ENCODE results near the gene HTR5A.
A peak's percentile ranks its signal among the peaks of the same experiment; 100 is the strongest.
"Not testable (repeated sequence)": the region's sequence is repeated elsewhere in the genome, so short reads cannot be mapped to it uniquely, and the experiment has no call there.

The HTR5A gene

DNA sequence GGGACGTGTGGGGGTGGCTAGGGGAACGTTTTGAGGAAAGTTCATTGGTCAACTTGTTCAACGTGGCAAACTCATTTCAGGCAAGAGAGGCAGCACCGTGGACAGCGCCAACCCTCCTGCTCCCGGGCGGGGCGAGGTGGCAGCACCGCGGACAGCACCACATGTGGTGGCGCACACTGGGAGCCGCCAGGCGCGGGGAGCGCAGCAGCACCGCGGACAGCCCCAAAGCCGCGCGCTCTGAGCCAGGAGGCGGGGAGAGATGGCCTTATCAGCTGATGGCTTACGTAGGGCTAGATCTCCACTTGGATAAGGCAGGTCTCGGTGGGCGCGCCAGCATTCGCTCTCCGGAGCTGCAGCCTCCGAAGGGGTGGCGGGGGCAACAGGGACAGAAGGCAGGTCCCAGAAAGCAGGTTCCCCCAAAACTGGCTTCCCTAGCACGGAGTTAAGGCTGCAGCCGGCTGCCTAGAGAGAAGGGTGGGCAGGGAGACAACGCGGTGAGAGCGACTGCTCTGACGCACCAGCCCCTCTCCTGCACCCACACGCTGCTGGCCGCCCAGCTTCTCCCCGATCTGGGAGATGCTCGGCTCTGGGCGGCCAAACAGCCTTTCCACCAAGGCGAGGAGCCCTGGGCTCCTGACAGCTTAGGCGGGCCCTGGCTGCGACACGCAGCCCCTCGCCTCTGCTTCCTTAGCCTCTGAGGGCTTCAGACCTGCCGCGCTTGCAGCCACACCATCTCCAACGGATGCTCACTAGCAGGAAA is at the start of gene HTR5A:
HTR5A (plus strand) TSS at position 333 of the 760 bp plus-strand sequence. CDS start 576 bp downstream, outside the sequence.
- DNase-seq, result peak; percentile 77

DNA sequence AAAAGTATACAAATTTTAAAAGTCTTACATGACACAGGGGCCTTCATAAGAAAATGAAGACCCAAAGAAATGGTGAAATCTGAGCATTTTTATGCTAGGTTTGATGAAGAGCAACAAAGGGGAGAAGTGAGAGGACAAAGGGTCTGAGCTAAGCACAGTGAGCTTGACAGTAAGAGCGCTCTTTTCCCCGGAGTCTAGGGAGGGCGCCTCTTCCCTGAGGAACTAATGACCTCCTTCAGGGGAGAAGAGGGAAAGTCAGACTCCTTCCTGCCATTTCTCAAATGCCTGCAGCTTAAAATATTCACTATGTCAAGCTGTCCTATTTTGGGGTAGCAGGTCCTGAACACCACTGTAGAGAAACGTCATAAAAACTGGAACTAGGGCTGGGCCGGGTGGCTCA is 49.1 kb upstream of the HTR5A start:
- DNase-seq, result no peak

GRCh38 chr7:155021699-155022145 is 48.4 kb upstream of the HTR5A start:
- DNase-seq, result no peak

GRCh38 chr7:155027879-155028278 is 42.2 kb upstream of the HTR5A start:
- no peak for DNase-seq

DNA sequence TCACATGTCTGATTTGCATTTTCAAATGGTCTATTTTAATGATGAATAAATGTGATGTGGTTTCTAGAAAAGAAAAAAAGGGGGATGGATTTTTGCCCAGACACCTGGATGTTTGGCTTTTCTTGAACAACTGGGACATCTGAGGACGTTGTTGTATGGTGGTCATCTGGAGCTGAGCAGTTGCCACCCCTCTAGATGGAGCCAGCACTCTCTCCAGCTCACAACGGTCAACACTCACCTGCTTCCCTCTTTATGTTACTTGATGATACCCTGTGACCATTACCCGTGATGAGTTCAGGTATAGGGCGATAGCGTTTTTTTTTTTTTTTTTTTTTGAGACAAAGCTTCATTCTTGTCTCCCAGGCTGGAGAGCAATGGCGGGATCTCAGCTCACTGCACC is 37.1 kb upstream of the HTR5A start:
- no peak for DNase-seq

- not testable (repeated sequence) for DNase-seq
These were observed 35.6 kb upstream of the HTR5A start for GRCh38 chr7:155034495-155034894.

- no peak for DNase-seq
These were observed 31.8 kb upstream of the HTR5A start for GRCh38 chr7:155038335-155038734.

DNA sequence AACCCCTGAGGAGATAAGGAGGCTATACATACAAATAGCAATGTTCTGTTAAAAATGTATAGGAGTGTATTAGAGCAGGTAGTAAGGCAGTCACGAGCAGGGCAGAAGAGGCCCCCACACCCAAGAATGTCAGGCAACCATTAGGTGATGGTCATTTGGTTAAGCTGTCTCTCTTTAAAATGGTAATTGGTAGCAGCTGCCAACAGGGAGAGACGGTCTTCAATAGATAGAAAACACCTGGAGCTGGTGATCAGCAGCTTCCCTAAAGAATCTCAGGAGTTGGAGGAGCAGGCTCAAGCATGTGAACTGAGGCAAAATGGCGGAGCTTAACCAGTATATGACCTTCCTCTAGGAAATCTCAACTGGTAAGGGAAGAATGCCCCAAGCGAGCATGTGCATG is 26.4 kb upstream of the HTR5A start:
- DNase-seq, result no peak

GRCh38 chr7:155048006-155048405 is 22.1 kb upstream of the HTR5A start:
- no peak for DNase-seq

DNA sequence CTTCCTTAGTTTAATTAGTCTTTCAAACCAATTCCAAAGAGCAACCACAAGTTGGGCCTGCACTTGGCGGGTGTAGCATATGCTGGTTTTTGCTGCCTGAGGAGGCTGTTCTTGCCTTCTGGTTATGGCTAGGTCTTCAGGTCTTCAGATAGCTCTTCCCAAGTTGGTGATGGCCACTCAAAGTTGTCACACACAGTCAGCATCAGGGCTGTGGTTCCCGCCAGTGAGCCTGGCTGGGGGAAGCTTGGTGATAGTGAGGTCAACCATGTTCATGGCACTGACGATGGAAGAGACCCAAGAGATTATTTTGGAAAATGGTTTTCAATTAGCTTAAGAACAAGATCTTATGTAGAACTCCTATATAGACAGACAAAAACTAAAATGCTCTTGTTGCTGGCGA is 18.8 kb upstream of the HTR5A start:
- no peak for DNase-seq

DNA sequence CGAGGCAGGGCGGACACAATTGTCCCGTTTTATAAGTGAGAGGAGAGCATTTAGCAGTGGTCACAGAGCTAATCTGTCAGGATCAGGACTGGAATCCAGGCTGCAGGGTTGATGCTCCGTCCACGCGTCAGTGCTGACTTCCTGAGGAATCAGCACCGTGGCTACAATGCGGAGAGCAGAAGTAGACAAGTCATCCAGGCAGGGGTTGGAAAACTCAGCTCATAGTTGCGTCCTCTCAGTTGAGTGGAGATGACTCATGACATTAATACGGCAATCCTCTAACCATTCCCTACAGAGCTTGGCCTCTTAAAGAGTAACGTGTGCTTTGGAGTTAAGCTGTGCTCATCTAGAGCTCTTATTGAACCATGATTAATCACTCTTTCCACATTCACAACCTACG is 17.1 kb upstream of the HTR5A start:
- no peak for DNase-seq

DNA sequence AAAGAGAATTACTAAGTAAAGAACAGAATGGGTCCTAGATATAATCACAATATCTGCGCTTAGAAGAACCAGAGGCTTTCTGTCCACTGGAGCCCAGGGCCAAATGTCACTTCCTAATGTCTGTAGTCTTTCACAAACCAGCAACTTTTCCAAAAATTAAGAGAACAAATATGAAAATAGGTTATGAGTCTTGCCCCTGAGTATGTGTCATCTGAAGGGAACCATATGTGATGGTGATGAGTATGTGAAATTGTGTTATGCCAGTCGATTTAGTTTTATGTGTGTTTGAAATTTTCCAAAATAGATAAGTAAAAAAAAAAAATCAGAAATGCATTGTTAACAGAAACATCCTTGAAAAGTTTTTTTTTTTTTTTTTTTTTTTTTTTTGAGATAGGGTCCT is 15.4 kb upstream of the HTR5A start:
- no peak for DNase-seq

DNA sequence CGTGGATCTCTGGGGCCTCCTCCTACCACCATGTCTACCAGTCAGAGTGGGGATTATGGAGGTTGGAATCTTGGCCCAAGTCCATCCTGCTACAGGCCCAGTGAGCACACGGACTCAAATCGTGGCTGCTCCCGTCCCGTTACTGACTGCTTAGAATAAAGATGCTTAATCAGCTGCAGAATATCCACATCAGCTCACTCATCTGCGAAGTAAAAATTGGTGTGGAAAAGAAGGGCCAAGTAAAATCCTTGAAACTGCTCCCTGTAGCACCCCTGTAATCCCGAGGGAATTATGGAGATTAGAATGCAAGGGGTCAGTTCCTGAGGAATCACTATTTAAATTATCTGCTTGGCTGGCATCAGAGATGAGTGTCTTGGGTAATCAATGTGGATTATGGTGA is 13.0 kb upstream of the HTR5A start:
- no peak for DNase-seq

- no peak for DNase-seq
These were observed 11.2 kb upstream of the HTR5A start for GRCh38 chr7:155058896-155059295.

DNA sequence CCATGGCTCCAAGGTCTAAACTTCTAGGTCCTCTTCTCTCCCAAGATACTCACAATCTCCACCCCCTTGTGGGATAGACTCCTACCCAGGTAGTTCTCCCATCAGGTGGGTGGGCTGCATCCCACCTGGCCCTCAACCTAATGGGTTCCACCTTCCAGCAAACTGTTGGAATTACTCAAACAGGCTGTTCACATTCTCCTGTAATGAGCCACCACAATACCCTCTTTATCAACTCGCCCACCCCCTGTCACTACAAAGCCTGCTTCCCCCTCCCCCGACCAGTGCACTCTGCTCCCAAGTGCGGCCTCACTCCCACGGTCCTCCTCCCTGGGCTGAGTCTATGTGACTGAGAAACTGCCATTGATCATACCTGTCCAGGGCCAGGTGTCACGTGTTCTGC is 10.4 kb upstream of the HTR5A start:
- DNase-seq, result no peak

- no peak for DNase-seq
These were observed 7.7 kb upstream of the HTR5A start for GRCh38 chr7:155062411-155062810.

GRCh38 chr7:155064186-155064585 is 5.9 kb upstream of the HTR5A start:
- no peak for DNase-seq

DNA sequence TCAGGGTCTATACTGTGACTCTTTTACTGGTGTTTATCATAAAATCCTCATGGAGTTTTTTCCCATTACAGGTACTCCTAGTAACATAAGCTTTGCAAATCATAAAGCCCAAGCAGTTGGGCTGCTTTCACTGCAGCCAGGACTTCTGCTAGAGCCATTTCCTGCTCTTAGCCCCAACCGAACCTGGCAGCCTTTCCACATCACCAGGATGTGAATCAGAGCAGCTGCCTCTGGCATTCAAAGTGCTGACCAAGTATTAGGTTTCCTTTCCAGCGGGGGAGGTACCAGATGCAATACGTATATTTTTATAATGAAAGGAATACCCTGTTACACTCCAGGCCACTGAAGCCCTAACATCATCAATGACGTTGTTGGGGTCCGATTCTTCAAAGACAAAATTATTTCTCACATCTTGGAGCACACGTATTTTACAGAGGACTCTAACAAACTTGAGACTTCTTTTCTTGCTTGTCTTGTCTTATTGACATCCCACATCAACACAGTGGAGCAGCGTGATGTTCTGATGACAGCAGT is 3.6 kb upstream of the HTR5A start:
- DNase-seq, result no peak

DNA sequence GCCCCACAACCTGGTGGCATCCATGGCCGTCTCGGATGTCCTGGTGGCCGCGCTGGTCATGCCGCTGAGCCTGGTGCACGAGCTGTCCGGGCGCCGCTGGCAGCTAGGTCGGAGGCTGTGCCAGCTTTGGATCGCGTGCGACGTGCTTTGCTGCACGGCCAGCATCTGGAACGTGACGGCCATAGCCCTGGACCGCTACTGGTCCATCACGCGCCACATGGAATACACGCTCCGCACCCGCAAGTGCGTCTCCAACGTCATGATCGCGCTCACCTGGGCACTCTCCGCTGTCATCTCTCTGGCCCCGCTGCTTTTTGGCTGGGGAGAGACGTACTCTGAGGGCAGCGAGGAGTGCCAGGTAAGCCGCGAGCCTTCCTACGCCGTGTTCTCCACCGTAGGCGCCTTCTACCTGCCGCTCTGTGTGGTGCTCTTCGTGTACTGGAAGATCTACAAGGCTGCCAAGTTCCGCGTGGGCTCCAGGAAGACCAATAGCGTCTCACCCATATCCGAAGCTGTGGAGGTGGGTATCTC is 1.1 kb downstream of the HTR5A start:
- DNase-seq, result no peak

- DNase-seq, result no peak
These were observed 1.9 kb downstream of the HTR5A start for GRCh38 chr7:155071916-155072571.

DNA sequence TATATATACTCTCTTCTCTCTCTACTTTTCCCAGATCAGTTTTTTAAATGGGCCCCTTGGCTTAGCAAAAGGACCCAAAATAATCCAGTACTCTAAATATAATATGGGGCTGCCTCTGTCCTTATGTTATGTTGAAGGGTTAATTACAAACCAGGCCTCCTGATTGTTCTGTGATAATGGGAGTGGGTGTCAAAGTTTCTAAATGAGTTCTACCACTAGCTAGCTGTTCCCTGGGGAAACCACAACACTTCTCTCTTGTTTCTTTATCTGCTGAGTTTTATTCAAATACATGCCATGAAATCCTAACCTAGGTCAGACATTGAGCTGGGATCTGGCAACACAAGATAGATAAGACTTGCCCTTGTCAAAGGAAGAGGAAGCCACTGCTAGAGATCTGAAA is 3.8 kb downstream of the HTR5A start:
- DNase-seq, result no peak

GRCh38 chr7:155084021-155084420 is 13.9 kb downstream of the HTR5A start:
- DNase-seq, result no peak

DNA sequence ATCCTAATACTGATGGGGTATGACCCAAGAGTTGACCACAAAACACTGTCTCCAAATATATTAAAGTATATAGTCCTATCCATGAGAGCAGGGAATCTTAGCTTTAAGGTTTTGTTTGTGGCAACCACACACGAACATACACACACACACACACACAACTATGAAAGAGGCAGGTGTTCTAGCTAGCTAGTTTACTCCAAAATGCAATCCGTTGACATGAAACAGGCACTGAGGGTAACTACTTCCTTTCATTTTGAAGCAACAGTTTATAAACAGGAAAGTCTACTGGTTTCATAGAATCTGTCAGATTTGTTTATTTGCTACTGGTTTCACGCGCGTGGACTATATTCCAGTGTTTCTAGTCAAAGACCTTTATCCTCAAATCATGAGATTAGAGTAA is 14.8 kb downstream of the HTR5A start:
- DNase-seq, result no peak

- no peak for DNase-seq
These were observed 20.6 kb downstream of the HTR5A start for GRCh38 chr7:155090684-155091083.

All from CD4-positive, alpha-beta T cell treated with Interleukin-17A for 1 hour (primary cell).